Liver (tissue), 9 donors: ENCODE measurements around the gene KDM5A. TPM values are rescaled to one million over a fixed set of nuclear protein-coding genes. Genes with fewer than 3 reads are reported as not detected.
A peak's percentile ranks its signal among the peaks of the same experiment; 100 is the strongest.

Source experiments
- DNase-seq: peaks from one replicate; pipeline ENCODE4 v3.0.0-alpha.2; 2017; ENCODE audit warnings: low spot score
- H3K27ac ChIP-seq, 2 donors: one replicate each; pipeline ENCODE4 v1.7.0; 2013; ENCODE audit warnings: inconsistent platforms in 2 of 2, low read length in 2 of 2, control low read depth in 1 of 2, low read depth in 1 of 2, mild to moderate bottlenecking in 1 of 2
- H3K27me3 ChIP-seq, 4 donors: one replicate each; pipeline versions ENCODE4 v1.6.1 to v1.7.0; 2013; ENCODE audit warnings: low read length in 3 of 4, inconsistent platforms in 1 of 4, mild to moderate bottlenecking in 1 of 4, moderate library complexity in 1 of 4; ENCODE audit not compliant: control insufficient read depth in 4 of 4, insufficient read depth in 4 of 4
- H3K36me3 ChIP-seq, 4 donors: one replicate each; pipeline versions ENCODE4 v1.6.1 to v1.7.0; 2013; ENCODE audit warnings: low read length in 3 of 4, mild to moderate bottlenecking in 3 of 4, low read depth in 1 of 4, moderate library complexity in 1 of 4; ENCODE audit not compliant: control insufficient read depth in 4 of 4, insufficient read depth in 3 of 4
- H3K4me1 ChIP-seq, 4 donors: one replicate each; pipeline versions ENCODE4 v1.6.1 to v1.7.0; 2013; ENCODE audit warnings: low read length in 3 of 4, mild to moderate bottlenecking in 3 of 4, moderate library complexity in 1 of 4; ENCODE audit not compliant: control insufficient read depth in 4 of 4, insufficient read depth in 4 of 4
- H3K4me3 ChIP-seq, 3 donors: one replicate each; pipeline versions ENCODE4 v1.6.1 to v1.7.0; 2013; ENCODE audit warnings: low read length in 3 of 3, control low read depth in 1 of 3, low read depth in 1 of 3, mild to moderate bottlenecking in 1 of 3
- H3K9ac ChIP-seq, 2 donors: one replicate each; pipeline ENCODE4 v1.7.0; 2013; ENCODE audit warnings: low read length in 2 of 2, mild to moderate bottlenecking in 2 of 2, moderate library complexity in 2 of 2, control low read depth in 1 of 2, low read depth in 1 of 2
- H3K9me3 ChIP-seq, 4 donors: one replicate each; pipeline versions ENCODE4 v1.6.1 to v1.7.0; 2013; ENCODE audit warnings: low read length in 3 of 4; ENCODE audit not compliant: control insufficient read depth in 4 of 4
- ATF3 ChIP-seq: IDR thresholded peaks from 2 replicates; pipeline ENCODE4 v1.6.1; 2016; ENCODE audit warnings: antibody characterized with exemption
- EGR1 ChIP-seq, 2 donors: IDR thresholded peaks; 2 replicates each; pipeline ENCODE4 v1.6.1; 2016 to 2018; ENCODE audit warnings: antibody characterized with exemption in 2 of 2, low read depth in 2 of 2
- FOXA1 ChIP-seq: IDR thresholded peaks from 2 replicates; pipeline ENCODE4 v1.6.1; 2016; ENCODE audit warnings: antibody characterized with exemption
- FOXA2 ChIP-seq: IDR thresholded peaks from 2 replicates; pipeline ENCODE4 v1.6.1; 2016; ENCODE audit warnings: antibody characterized with exemption
- GABPA ChIP-seq, 2 donors: IDR thresholded peaks in 1 of 2; conservative IDR thresholded peaks in 1 of 2; 2 replicates each; pipeline ENCODE4 v1.6.1; 2016; ENCODE audit warnings: antibody characterized with exemption in 2 of 2, mild to moderate bottlenecking in 1 of 2, moderate library complexity in 1 of 2
- HNF4G ChIP-seq: IDR thresholded peaks from 2 replicates; pipeline ENCODE4 v1.6.1; 2016; ENCODE audit warnings: antibody characterized with exemption
- JUND ChIP-seq, 2 donors: IDR thresholded peaks; 2 replicates each; pipeline ENCODE4 v1.6.1; 2016; ENCODE audit warnings: antibody characterized with exemption in 2 of 2
- MAX ChIP-seq: IDR thresholded peaks from 2 replicates; pipeline ENCODE4 v1.6.1; 2016; ENCODE audit warnings: antibody characterized with exemption
- NR2F2 ChIP-seq: IDR thresholded peaks from 2 replicates; pipeline ENCODE4 v1.6.1; 2016; ENCODE audit warnings: antibody characterized with exemption
- RAD21 ChIP-seq, 2 donors: IDR thresholded peaks; 2 replicates each; pipeline ENCODE4 v1.6.1; 2016; ENCODE audit warnings: antibody characterized with exemption in 2 of 2, mild to moderate bottlenecking in 2 of 2
- REST ChIP-seq: IDR thresholded peaks from 2 replicates; pipeline ENCODE4 v1.6.1; 2016; ENCODE audit warnings: antibody characterized with exemption, mild to moderate bottlenecking
- RXRA ChIP-seq, 2 donors: IDR thresholded peaks; 2 replicates each; pipeline ENCODE4 v1.6.1; 2017 to 2018; ENCODE audit warnings: antibody characterized with exemption in 2 of 2, mild to moderate bottlenecking in 1 of 2
- SP1 ChIP-seq: IDR thresholded peaks from 2 replicates; pipeline ENCODE4 v1.6.1; 2018; ENCODE audit warnings: antibody characterized with exemption, mild to moderate bottlenecking
- TAF1 ChIP-seq: conservative IDR thresholded peaks from 2 replicates; pipeline ENCODE4 v1.6.1; 2016; ENCODE audit warnings: antibody characterized with exemption, mild to moderate bottlenecking
- YY1 ChIP-seq: IDR thresholded peaks from 2 replicates; pipeline ENCODE4 v1.6.1; 2016; ENCODE audit warnings: antibody characterized with exemption, mild to moderate bottlenecking
- ZBTB33 ChIP-seq: IDR thresholded peaks from 2 replicates; pipeline ENCODE4 v1.6.1; 2016; ENCODE audit warnings: antibody characterized with exemption
- WGBS: extraction: QIAGEN DNeasy Blood & Tissue Kit; methylation state at CpG from one replicate; pipeline ENCODE4 v1.1.7; 2013; 5-methylcytosine and 5-hydroxymethylcytosine counted together
- polyA plus RNA-seq, 2 donors: library from polyadenylated mRNA; stranded (reverse) in 1 of 2; unstranded in 1 of 2; fragments of 200-250 nt in 1 of 2; fragments of >200 nt in 1 of 2; fragmentation: Nextera tagmentation in 1 of 2; extraction: Ambion mirVana in 1 of 2; gene quantifications; one replicate each; pipeline versions ENCODE4 v1.2.1 to v1.2.3, GENCODE V29; 2013 to 2015
- total RNA-seq, 2 donors: library from RNA; depleted of rRNA; stranded (reverse); fragments of >200 nt; gene quantifications; one replicate each; pipeline ENCODE4 v1.2.3, GENCODE V29; 2014
- TF ChIP-seq, protein P1 (sequence below): fragments of 150-350 bp; IDR thresholded peaks from 2 replicates; pipeline ENCODE4 v1.5.1; 2017; ENCODE audit warnings: improper control_type of control experiment, low read depth, low read length; ENCODE audit not compliant: missing input control
- donor health status: healthy.
- donor health status: healthy.
- donor health status: healthy.
- donor health status: healthy.
- donor health status: healthy.

The KDM5A gene
- total and polyA plus RNA-seq, 4 donors: 7.2 to 33.7 (median 23.6) TPM

- Histone ChIP-seq H3K9ac (no peak overlapping the region), H3K27me3 (no peaks in the 10 kb centered on the region)
- TF ChIP-seq GABPA (IDR thresholded peaks at IDR 0.05 in 1 of 2, conservative IDR thresholded peaks at IDR 0.05 in 1 of 2) (no peak), EGR1 (IDR thresholded peaks at IDR 0.05; ENCODE audit: low read depth in 2 of 2) (no peak), HNF4G (no peak), REST (no peak), TAF1 (no peak), SP1 (no peak), RXRA (IDR thresholded peaks at IDR 0.05) (no peak), MAX (no peak), RAD21 (IDR thresholded peaks at IDR 0.05) (no peak), ATF3 (no peak), FOXA2 (no peak), NR2F2 (no peak), YY1 (no peak), FOXA1 (no peak), ZBTB33 (no peak), JUND (IDR thresholded peaks at IDR 0.05) (no peak)
- TF ChIP-seq, protein P1, sequence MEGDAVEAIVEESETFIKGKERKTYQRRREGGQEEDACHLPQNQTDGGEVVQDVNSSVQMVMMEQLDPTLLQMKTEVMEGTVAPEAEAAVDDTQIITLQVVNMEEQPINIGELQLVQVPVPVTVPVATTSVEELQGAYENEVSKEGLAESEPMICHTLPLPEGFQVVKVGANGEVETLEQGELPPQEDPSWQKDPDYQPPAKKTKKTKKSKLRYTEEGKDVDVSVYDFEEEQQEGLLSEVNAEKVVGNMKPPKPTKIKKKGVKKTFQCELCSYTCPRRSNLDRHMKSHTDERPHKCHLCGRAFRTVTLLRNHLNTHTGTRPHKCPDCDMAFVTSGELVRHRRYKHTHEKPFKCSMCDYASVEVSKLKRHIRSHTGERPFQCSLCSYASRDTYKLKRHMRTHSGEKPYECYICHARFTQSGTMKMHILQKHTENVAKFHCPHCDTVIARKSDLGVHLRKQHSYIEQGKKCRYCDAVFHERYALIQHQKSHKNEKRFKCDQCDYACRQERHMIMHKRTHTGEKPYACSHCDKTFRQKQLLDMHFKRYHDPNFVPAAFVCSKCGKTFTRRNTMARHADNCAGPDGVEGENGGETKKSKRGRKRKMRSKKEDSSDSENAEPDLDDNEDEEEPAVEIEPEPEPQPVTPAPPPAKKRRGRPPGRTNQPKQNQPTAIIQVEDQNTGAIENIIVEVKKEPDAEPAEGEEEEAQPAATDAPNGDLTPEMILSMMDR: no peak
These were observed 135.1 kb downstream of the KDM5A start for GRCh38 chr12:254039-254438.

More at GRCh38 chr12:254039-254438, 135.1 kb downstream of the KDM5A start:
- Histone ChIP-seq H3K4me1 (peaks cover 3 to 16% (median 5%) of the 10 kb centered on the region in 4 donors), H3K36me3 (no peaks in the 10 kb centered on the region), H3K4me3 (no peak overlapping the region), H3K9me3 (no peaks in the 10 kb centered on the region), H3K27ac (no peak overlapping the region)
- peak; percentile 26 for DNase-seq
- 78% methylated on average over 10 of the region's 10 CpGs for WGBS
